ENCODE data around the gene MLF1.

The MLF1 gene

DNA sequence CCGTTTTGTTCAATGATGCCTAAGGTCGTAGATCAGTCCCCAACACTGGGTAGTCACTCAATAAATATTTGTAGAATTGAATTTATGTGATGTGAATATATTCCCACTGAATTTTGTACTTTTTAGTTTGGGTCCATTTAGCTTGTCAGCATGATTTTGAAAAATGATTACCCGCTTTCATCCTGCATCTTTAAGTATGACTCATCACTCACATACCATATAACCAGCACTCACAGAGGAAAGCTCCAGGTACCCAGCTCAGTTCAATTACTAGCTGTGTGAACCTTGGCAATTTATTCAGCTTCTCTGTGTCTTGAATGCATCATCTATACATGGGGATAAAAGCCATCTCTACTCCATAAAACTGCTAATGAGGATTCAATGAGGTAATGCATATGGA lies 2.2 kb upstream of the MLF1 start:
- H3K9me2 ChIP-seq (replicated peaks; ENCODE audit: low read depth, low read length) = no peaks in the 10 kb centered on the region
- H3K9ac ChIP-seq (ENCODE audit: low read depth, low read length, poor library complexity, severe bottlenecking) = no peak overlapping the region
- H3K4me3 ChIP-seq (ENCODE audit: low read length, poor library complexity, severe bottlenecking) = no peak overlapping the region
- no peaks in the 10 kb centered on the region for H3K9me3 ChIP-seq (ENCODE audit: insufficient read depth, low read depth, low read length)
- TF ChIP-seq EZH2phosphoT487 (IDR thresholded peaks at IDR 0.05; ENCODE audit: borderline replicate concordance) = no peak
- TF ChIP-seq, protein P1, sequence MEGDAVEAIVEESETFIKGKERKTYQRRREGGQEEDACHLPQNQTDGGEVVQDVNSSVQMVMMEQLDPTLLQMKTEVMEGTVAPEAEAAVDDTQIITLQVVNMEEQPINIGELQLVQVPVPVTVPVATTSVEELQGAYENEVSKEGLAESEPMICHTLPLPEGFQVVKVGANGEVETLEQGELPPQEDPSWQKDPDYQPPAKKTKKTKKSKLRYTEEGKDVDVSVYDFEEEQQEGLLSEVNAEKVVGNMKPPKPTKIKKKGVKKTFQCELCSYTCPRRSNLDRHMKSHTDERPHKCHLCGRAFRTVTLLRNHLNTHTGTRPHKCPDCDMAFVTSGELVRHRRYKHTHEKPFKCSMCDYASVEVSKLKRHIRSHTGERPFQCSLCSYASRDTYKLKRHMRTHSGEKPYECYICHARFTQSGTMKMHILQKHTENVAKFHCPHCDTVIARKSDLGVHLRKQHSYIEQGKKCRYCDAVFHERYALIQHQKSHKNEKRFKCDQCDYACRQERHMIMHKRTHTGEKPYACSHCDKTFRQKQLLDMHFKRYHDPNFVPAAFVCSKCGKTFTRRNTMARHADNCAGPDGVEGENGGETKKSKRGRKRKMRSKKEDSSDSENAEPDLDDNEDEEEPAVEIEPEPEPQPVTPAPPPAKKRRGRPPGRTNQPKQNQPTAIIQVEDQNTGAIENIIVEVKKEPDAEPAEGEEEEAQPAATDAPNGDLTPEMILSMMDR (conservative IDR thresholded peaks at IDR 0.05; ENCODE audit: low read length) = no peak
- H4K20me1 ChIP-seq (ENCODE audit: insufficient read depth, low read length, poor library complexity, severe bottlenecking) = no peaks in the 10 kb centered on the region
- no peak overlapping the region for H3K4me2 ChIP-seq (ENCODE audit: low read depth, low read length, poor library complexity, severe bottlenecking)
- H3K27me3 ChIP-seq (ENCODE audit: insufficient read depth, low read length, poor library complexity, severe bottlenecking) = no peaks in the 10 kb centered on the region
- H3F3A ChIP-seq (ENCODE audit: low read depth) = no peaks in the 10 kb centered on the region
- no peak overlapping the region for H2AFZ ChIP-seq (ENCODE audit: low read length)
- no peaks in the 10 kb centered on the region for H3K36me3 ChIP-seq (ENCODE audit: insufficient read depth, low read length)
- H3K4me1 ChIP-seq (ENCODE audit: insufficient read depth, low read length, poor library complexity, severe bottlenecking) = no peaks in the 10 kb centered on the region
- no peaks in the 10 kb centered on the region for H3K79me2 ChIP-seq (ENCODE audit: insufficient read depth, low read length)

DNA sequence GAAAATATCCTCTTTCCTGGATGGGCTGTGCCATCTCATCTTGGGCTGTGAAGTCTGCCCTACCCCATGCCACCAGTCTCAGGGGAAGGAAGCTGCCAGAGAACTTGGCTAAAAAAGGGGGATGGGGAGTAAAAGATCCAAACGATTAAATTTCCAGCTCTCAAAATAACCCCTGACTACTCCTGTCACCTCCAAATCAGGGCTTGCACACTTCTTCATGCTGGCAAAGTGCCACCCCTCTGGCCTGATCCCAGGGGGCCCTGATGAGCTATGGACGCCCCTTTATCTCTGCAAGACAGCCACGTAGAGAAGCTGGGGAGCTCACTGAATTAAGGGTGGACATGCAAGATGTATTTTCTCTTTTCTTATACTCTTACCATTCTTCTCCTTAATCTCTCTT lies 1.2 kb upstream of the MLF1 start:
- Histone ChIP-seq H3K36me3 (ENCODE audit: insufficient read depth, low read length) (no peaks in the 10 kb centered on the region), H4K20me1 (ENCODE audit: insufficient read depth, low read length, poor library complexity, severe bottlenecking) (no peaks in the 10 kb centered on the region), H3F3A (ENCODE audit: low read depth) (no peaks in the 10 kb centered on the region), H2AFZ (ENCODE audit: low read length) (no peak overlapping the region), H3K9me2 (replicated peaks; ENCODE audit: low read depth, low read length) (no peaks in the 10 kb centered on the region), H3K4me1 (ENCODE audit: insufficient read depth, low read length, poor library complexity, severe bottlenecking) (no peaks in the 10 kb centered on the region), H3K4me2 (ENCODE audit: low read depth, low read length, poor library complexity, severe bottlenecking) (no peak overlapping the region), H3K4me3 (ENCODE audit: low read length, poor library complexity, severe bottlenecking) (no peak overlapping the region), H3K9me3 (ENCODE audit: insufficient read depth, low read depth, low read length) (no peaks in the 10 kb centered on the region), H3K79me2 (ENCODE audit: insufficient read depth, low read length) (no peaks in the 10 kb centered on the region), H3K27me3 (ENCODE audit: insufficient read depth, low read length, poor library complexity, severe bottlenecking) (no peaks in the 10 kb centered on the region), H3K9ac (ENCODE audit: low read depth, low read length, poor library complexity, severe bottlenecking) (no peak overlapping the region)
- TF ChIP-seq, protein P1 (conservative IDR thresholded peaks at IDR 0.05; ENCODE audit: low read length) = no peak
- TF ChIP-seq EZH2phosphoT487 (IDR thresholded peaks at IDR 0.05; ENCODE audit: borderline replicate concordance) = no peak

DNA sequence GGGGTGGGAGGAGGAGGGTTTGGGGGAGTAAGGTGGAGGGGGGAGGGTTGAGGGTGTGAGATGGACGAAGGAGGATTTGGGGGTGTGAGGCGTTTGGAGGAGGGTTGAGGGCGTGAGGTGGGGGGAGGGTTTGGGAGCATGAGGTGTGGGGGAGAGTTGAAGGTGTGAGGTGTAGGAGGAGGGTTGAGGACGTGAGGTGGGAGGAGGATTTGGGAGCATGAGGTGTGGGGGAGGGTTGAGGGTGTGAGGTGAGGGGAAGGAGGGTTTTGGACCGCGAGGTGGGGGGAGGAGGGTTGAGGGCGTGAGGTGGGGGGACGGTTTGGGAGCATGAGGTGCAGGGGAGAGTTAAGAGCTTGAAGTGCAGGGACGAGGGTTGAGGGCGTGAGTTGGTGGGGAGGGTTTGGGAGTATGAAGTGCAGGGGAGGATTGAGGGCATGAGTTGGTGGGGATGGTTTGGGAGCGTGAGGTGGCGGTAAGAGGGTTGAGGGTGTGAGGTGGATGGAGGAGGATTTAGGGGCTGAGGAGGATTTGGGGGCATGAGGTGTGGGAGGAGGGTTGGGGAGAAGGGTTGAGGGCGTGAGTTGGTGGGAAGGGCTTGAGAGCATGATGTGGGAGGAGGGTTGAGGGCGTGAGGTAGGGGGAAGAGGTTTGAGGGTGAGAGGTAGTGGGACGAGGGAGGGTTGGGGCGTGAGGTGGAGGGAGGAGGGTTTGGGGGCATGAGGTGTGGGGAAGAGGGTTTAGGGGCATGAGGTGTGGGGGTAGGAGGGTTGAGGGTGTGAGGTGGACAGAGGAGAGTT lies 1.2 kb downstream of the MLF1 start:
- no peak overlapping the region for H3K4me2 ChIP-seq (ENCODE audit: low read depth, low read length, poor library complexity, severe bottlenecking)
- no peak overlapping the region for H3K4me3 ChIP-seq (ENCODE audit: low read length, poor library complexity, severe bottlenecking)
- no peaks in the 10 kb centered on the region for H3K9me2 ChIP-seq (replicated peaks; ENCODE audit: low read depth, low read length)
- H2AFZ ChIP-seq (ENCODE audit: low read length) = no peak overlapping the region
- no peak overlapping the region for H3K9ac ChIP-seq (ENCODE audit: low read depth, low read length, poor library complexity, severe bottlenecking)
- no peaks in the 10 kb centered on the region for H3K9me3 ChIP-seq (ENCODE audit: insufficient read depth, low read depth, low read length)
- no peaks in the 10 kb centered on the region for H4K20me1 ChIP-seq (ENCODE audit: insufficient read depth, low read length, poor library complexity, severe bottlenecking)
- no peaks in the 10 kb centered on the region for H3F3A ChIP-seq (ENCODE audit: low read depth)
- H3K79me2 ChIP-seq (ENCODE audit: insufficient read depth, low read length) = no peaks in the 10 kb centered on the region
- no peaks in the 10 kb centered on the region for H3K36me3 ChIP-seq (ENCODE audit: insufficient read depth, low read length)
- no peaks in the 10 kb centered on the region for H3K4me1 ChIP-seq (ENCODE audit: insufficient read depth, low read length, poor library complexity, severe bottlenecking)
- H3K27me3 ChIP-seq (ENCODE audit: insufficient read depth, low read length, poor library complexity, severe bottlenecking) = no peaks in the 10 kb centered on the region
- no peak for TF ChIP-seq EZH2phosphoT487 (IDR thresholded peaks at IDR 0.05; ENCODE audit: borderline replicate concordance)
- TF ChIP-seq, protein P1 (conservative IDR thresholded peaks at IDR 0.05; ENCODE audit: low read length) = no peak
